ENCODE results near the gene ISG15. TPM values are rescaled to one million over a fixed set of nuclear protein-coding genes. Genes with fewer than 3 reads are reported as not detected.
"Not testable (repeated sequence)": the region's sequence is repeated elsewhere in the genome, so short reads cannot be mapped to it uniquely, and the experiment has no call there.

Gene ISG15
- total RNA-seq, 1 donor from 2014 or later = 12.1 TPM

DNA sequence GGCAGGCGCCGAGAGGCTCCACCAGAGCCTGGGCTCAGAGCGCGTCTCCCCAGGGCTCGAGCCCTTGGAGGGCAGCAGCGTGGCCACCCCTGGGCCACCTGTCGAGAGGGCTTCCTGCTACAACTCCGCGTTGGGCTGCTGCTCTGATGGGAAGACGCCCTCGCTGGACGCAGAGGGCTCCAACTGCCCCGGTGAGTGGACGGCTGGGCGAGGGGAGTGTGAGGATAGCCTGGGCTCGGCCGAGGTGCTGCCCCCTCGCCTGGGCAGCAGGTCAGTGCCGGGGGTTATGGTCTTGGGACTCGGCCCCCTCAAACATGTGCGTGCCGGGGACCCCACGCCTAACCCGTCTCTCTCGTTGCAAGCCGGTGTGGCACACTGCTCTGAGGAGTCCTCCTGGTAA is 33.5 kb downstream of the ISG15 start:
- no peak for ATAC-seq

DNA sequence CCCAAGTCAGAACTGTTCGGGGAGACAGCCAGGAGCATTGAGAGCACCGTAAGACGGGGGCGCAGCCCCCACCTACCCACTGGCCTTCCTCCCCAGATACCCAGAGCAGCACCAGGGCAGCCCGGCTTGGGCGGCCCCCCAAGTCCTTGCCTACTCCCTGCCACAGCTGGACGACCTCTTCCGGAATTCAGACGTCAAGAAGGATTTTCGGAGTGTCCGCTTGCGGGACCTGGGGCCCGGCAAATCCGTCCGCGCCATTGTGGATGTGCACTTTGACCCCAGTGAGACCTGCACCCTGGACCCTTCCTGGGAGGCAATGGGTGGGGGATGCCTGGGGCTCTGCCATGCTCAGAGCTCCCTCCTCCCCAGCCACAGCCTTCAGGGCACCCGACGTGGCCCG is 34.1 kb downstream of the ISG15 start:
- no peak for ATAC-seq

DNA sequence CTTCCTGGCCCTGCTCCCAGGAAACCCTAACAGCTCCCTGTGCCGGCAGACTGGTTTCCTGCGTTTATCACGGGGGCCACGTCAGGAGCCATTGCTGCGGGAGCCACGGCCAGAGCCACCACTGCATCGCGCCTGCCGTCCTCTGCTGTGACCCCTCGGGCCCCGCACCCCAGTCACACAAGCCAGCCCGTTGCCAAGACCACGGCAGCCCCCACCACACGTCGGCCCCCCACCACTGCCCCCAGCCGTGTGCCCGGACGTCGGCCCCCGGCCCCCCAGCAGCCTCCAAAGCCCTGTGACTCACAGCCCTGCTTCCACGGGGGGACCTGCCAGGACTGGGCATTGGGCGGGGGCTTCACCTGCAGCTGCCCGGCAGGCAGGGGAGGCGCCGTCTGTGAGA is 34.7 kb downstream of the ISG15 start:
- no peak for ATAC-seq

- ATAC-seq = no peak
Measured at GRCh38 chr1:1048765-1049164, 35.5 kb downstream of the ISG15 start.

DNA sequence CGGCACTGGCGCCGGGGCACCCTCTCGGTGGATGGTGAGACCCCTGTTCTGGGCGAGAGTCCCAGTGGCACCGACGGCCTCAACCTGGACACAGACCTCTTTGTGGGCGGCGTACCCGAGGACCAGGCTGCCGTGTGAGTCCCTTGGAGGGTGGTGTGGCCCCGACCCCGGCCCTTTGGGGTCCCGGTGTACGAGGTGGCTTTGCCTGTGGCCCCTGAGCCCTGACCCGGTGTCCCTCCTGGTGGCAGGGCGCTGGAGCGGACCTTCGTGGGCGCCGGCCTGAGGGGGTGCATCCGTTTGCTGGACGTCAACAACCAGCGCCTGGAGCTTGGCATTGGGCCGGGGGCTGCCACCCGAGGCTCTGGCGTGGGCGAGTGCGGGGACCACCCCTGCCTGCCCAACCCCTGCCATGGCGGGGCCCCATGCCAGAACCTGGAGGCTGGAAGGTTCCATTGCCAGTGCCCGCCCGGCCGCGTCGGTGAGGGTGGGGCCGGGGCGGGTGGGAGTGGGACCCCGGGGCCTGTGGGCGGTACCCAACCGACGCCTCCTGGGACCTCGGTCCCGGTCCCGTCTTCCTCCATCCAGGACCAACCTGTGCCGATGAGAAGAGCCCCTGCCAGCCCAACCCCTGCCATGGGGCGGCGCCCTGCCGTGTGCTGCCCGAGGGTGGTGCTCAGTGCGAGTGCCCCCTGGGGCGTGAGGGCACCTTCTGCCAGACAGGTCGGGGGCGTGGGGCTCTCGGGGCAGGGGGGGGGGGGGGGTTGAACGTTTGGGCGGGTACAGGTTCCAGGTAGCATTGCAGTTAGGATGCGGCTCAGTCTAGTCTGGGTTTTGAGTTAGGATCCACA is 36.2 kb downstream of the ISG15 start:
- no peak for ATAC-seq

DNA sequence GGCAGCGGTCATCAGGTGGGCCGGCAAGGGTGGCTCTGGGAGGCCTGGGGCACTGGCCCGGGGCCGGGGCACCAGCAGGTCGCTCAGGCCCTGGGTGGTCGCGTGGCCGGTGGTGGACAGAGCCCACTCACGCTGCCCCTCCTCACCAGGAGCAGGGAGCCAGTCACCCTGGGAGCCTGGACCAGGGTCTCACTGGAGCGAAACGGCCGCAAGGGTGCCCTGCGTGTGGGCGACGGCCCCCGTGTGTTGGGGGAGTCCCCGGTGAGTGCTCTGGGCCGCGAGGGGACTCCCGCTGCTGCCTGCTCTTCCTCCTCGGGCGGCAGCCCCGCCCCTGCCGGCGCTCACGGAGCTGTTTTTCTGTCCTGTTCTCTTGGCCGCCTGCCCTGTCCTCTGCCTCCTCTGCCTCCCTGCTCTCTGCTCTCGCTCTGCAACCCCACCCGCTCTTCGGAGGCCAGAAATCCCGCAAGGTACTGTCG is 37.3 kb downstream of the ISG15 start:
- ATAC-seq = no peak

- no peak for ATAC-seq
Measured at GRCh38 chr1:1051127-1051810, 38.0 kb downstream of the ISG15 start.

DNA sequence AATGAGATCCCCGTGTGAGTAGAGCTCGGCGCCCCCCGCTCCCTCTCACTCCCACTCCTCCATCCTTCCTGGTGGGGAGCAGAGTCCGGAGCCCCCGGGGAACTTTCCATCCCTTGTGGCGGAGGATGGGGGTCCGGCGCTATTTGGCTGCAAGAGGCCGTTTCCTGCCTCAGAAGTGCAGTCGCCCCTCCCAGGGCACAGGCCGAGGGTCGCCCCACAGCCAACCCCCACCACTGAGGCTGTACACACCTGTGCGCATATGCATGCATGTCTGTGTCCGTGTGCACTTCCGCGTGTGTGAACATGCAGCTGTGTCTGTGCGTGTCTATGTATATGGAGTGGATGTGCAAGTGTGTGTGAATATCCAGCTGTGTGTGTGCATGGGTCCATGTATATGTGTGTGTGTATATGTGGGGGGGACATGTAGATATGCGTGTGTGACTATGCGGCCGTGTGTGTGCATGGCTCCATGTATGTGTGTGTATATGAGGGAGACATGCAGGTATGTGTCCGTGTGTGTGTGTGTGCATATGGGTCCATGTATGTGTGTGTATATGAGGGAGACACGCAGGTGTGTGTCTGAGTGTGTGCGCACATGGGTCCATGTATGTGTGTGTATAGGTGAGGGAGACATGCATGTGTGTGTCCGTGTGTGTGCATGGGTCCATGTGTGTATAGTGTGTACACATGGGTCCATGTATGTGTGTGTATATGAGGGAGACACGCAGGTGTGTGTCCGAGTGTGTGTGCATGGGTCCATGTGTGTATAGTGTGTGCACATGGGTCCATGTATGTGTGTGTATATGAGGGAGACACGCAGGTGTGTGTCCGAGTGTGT is 38.9 kb downstream of the ISG15 start:
- ATAC-seq = no peak

DNA sequence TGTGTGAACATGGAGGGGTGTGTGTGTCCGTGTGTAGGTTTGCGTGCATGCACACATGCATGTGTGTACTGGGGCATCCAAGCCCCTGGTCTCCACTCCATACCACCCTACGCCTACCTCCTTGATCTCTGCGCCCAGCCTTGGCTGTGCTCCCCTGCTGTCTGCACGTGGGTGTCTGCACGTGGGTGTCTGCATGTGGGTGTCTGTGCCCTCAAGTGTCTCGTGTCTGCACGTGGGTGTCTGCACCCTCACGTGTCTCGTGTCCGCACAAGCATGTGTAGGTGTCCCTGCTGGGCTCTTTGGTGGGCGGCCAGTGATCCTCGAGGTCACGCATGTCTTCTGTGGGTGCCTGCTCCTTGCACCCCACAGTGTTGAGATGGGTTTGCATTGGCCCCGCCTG is 39.7 kb downstream of the ISG15 start:
- ATAC-seq = no peak

GRCh38 chr1:1053682-1054081 is 40.4 kb downstream of the ISG15 start:
- no peak for ATAC-seq

- no peak for ATAC-seq
Measured at GRCh38 chr1:1054099-1054700, 40.9 kb downstream of the ISG15 start.

DNA sequence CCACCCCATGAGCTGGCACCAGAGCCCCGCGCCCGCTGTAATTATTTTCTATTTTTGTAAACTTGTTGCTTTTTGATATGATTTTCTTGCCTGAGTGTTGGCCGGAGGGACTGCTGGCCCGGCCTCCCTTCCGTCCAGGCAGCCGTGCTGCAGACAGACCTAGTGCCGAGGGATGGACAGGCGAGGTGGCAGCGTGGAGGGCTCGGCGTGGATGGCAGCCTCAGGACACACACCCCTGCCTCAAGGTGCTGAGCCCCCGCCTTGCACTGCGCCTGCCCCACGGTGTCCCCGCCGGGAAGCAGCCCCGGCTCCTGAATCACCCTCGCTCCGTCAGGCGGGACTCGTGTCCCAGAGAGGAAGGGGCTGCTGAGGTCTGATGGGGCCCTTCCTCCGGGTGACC is 41.7 kb downstream of the ISG15 start:
- ATAC-seq = no peak

DNA sequence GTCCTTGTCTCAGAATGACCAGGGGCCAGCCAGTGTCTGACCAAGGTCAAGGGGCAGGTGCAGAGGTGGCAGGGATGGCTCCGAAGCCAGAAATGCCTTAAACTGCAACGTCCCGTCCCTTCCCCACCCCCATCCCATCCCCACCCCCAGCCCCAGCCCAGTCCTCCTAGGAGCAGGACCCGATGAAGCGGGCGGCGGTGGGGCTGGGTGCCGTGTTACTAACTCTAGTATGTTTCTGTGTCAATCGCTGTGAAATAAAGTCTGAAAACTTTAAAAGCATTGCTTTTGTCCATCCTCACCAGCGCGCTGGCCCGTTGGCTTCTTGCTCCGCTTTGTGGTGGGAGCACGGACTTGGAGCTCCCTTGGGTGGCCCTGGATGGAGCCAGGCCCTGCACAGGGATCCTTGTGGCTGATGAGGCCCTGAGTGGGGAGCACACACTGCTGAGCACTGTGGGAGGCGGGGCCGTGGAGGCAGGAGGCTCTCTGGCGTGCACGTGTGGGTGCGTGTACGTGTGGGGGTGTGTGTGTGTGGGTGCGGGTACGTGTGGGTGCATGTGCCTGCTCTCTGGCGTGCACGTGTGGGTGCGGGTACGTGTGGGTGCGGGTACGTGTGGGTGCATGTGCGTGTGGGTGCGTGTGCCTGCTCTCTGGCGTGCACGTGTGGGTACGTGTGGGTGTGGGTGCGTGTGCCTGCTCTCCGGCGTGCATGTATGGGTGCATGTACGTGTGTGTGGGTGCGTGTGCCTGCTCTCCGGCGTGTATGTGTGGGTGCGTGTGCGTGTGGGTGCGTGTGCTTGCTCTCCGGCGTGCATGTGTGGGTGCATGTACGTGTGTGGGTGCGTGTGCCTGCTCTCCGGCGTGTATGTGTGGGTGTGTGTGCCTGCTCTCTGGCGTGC is 42.8 kb downstream of the ISG15 start:
- ATAC-seq = no peak

- not testable (repeated sequence) for ATAC-seq
Measured at GRCh38 chr1:1057769-1058087, 44.4 kb downstream of the ISG15 start.

DNA sequence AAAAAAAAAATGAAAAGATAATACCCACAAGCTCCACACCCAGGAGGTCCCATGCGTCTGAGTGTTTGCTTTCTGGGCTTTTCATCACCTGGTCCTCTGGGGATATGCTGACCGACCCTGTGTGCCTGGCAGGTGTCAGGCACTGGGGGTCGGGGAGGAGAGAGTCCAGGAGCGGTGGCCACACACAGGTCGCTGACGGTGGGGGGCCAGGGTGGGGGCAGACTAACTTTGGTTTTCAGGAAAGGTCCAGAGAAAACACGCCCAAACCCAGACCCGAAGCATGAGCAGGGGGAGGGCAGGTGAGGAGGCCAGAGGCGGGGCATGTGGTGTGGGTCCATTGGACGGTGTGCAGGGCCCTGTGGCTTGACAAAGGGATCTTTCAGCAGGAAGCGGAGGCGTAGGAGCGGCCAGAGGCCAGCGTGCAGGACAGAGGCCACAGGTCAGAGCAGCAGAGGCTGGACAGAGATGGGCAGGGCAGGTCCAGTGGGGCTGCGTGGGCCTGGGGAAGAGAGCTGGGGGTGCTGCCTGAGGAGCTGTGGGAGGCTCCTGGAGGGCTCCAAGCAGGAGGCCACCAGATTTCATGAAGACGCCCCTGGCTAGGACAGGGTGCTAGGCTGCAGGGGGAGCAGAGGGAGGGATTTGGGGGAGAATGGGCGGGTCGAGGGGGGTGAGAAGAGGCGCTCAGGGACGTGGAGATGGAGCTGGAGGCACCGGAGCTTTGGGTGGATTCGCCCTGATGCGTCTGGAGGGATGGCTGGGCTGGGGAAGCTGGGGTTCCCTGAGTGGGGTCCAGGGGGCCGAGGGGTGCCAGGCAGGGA is 45.0 kb downstream of the ISG15 start:
- no peak for ATAC-seq

DNA sequence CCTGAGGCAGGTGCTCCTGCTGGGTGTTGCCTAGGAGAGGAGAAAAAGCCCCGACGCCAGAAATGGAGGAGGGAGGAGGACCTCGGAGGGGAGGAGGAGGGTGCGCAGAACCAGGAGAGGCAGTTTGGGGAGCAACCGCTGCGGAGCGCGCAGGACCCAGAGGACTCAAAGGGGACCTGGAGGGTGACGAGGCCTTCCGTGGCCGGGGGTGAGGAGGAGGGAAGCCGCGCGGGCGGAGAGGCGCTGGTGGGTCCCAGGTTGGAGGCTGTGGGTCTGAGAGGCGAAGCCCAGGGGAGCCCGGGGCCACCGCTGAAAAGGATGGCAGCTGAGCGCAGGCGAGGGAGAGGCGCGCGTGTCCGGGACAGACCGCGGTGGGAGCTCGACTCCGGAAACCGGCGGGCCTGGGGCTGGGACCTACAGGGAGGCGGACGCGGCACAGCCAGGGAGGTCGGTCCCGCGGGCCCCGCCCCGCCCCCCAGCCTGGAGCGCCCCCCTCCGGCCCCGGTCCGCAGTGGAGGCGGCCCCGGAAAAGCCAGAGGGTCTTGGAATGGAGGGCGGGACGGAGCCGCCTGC is 45.7 kb downstream of the ISG15 start:
- peak; percentile 10 for ATAC-seq

GRCh38 chr1:1059494-1060280 is 46.4 kb downstream of the ISG15 start:
- ATAC-seq = peak; percentile 73

- ATAC-seq = no peak
Measured at GRCh38 chr1:1060281-1061000, 47.1 kb downstream of the ISG15 start.

Data from esophagus mucosa (tissue), 1 donor.